Measurements from ENCODE around the gene CD109.

DNA sequence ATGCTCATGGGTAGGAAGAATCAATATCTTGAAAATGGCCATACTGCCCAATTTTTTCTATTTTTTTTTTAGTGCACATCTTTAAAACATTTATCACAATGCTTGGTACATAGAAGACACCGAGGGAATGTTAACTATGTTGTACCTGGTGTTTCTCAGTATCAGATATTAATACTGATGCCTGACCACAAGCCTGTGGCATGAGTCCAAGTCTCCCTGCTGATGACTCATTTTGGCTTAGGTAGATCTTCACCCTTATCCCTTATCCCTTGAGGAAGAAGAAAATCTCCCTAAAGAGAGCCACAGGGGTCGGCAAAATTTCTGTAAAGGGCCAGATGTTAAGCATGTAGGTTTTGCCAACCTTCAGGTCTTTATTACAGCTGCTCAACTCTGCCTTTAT lies 14.5 kb downstream of the CD109 start:
- no peak for TF ChIP-seq POLR2A (IDR thresholded peaks at IDR 0.05)
- TF ChIP-seq, protein P1, sequence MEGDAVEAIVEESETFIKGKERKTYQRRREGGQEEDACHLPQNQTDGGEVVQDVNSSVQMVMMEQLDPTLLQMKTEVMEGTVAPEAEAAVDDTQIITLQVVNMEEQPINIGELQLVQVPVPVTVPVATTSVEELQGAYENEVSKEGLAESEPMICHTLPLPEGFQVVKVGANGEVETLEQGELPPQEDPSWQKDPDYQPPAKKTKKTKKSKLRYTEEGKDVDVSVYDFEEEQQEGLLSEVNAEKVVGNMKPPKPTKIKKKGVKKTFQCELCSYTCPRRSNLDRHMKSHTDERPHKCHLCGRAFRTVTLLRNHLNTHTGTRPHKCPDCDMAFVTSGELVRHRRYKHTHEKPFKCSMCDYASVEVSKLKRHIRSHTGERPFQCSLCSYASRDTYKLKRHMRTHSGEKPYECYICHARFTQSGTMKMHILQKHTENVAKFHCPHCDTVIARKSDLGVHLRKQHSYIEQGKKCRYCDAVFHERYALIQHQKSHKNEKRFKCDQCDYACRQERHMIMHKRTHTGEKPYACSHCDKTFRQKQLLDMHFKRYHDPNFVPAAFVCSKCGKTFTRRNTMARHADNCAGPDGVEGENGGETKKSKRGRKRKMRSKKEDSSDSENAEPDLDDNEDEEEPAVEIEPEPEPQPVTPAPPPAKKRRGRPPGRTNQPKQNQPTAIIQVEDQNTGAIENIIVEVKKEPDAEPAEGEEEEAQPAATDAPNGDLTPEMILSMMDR (IDR thresholded peaks at IDR 0.05) = no peak
- TF ChIP-seq POLR2AphosphoS5 (IDR thresholded peaks at IDR 0.05) = no peak
